HEK293T (cell line): ENCODE data around the gene CDS2.

Experiments
- BHLHE40 ChIP-seq: fragments of 450-650 bp; IDR thresholded peaks from 2 replicates; pipeline ENCODE4 v1.6.1; 2016; ENCODE audit warnings: mild to moderate bottlenecking, moderate library complexity, borderline replicate concordance
- ELF4 ChIP-seq: fragments of 450-650 bp; IDR thresholded peaks from 2 replicates; pipeline ENCODE4 v1.6.1; 2017; ENCODE audit warnings: antibody characterized with exemption
- FOXA1 ChIP-seq: fragments of 450-650 bp; IDR thresholded peaks from 2 replicates; pipeline ENCODE4 v1.6.1; 2016; ENCODE audit warnings: mild to moderate bottlenecking
- FOXK2 ChIP-seq: fragments of 450-650 bp; IDR thresholded peaks from 2 replicates; pipeline ENCODE4 v1.6.1; 2016; ENCODE audit warnings: mild to moderate bottlenecking
- FOXM1 ChIP-seq: fragments of 450-650 bp; IDR thresholded peaks from 2 replicates; pipeline ENCODE4 v1.6.1; 2017; ENCODE audit warnings: mild to moderate bottlenecking, borderline replicate concordance
- L3MBTL2 ChIP-seq: fragments of 450-650 bp; conservative IDR thresholded peaks from 2 replicates; pipeline ENCODE4 v1.6.1; 2016; ENCODE audit warnings: mild to moderate bottlenecking
- SP1 ChIP-seq: fragments of 450-650 bp; IDR thresholded peaks from 2 replicates; pipeline ENCODE4 v1.6.1; 2017
- ZNF384 ChIP-seq: fragments of 450-650 bp; IDR thresholded peaks from 2 replicates; pipeline ENCODE4 v1.6.1; 2016

- no peak for TF ChIP-seq ELF4
- TF ChIP-seq L3MBTL2: no peak
- no peak for TF ChIP-seq FOXM1
- TF ChIP-seq SP1: no peak
- TF ChIP-seq ZNF384: no peak
- TF ChIP-seq FOXK2: no peak
- TF ChIP-seq FOXA1: no peak
- no peak for TF ChIP-seq BHLHE40
Observed at GRCh38 chr20:5156675-5157448, 30.1 kb downstream of the CDS2 start.
